ENCODE results near the gene AUTS2. TPM values are rescaled to one million over a fixed set of nuclear protein-coding genes. Genes with fewer than 3 reads are reported as not detected.

Gene AUTS2
- total RNA-seq, 1 donor from 2014 or later: 9.9 TPM

- Histone ChIP-seq H3K27me3 (ENCODE audit: control insufficient read depth, insufficient read depth, low read length) (no peaks in the 10 kb centered on the region), H3K4me3 (ENCODE audit: low read depth, low read length) (no peak overlapping the region), H3K36me3 (ENCODE audit: control insufficient read depth, insufficient read depth, low read length) (no peaks in the 10 kb centered on the region)
- DNase-seq (ENCODE audit: low read depth): no peak
- TF ChIP-seq CTCF (IDR thresholded peaks at IDR 0.05; ENCODE audit: insufficient read depth, low read length, poor library complexity, severe bottlenecking): no peak
Measured at GRCh38 chr7:70014472-70015177, 416.4 kb downstream of the AUTS2 start.

- Histone ChIP-seq H3K36me3 (ENCODE audit: control insufficient read depth, insufficient read depth, low read length) (no peaks in the 10 kb centered on the region), H3K4me3 (ENCODE audit: low read depth, low read length) (no peak overlapping the region), H3K27me3 (ENCODE audit: control insufficient read depth, insufficient read depth, low read length) (no peaks in the 10 kb centered on the region)
- TF ChIP-seq CTCF (IDR thresholded peaks at IDR 0.05; ENCODE audit: insufficient read depth, low read length, poor library complexity, severe bottlenecking): no peak
- no peak for DNase-seq (ENCODE audit: low read depth)
Measured at GRCh38 chr7:70015353-70015752, 417.1 kb downstream of the AUTS2 start.

- DNase-seq (ENCODE audit: low read depth): peak; percentile 39
- H3K27me3 ChIP-seq (ENCODE audit: control insufficient read depth, insufficient read depth, low read length): no peaks in the 10 kb centered on the region
Measured at GRCh38 chr7:70016044-70016770, 417.9 kb downstream of the AUTS2 start.

GRCh38 chr7:70017357-70017756, 419.1 kb downstream of the AUTS2 start:
- Histone ChIP-seq H3K36me3 (ENCODE audit: control insufficient read depth, insufficient read depth, low read length) (no peaks in the 10 kb centered on the region), H3K27me3 (ENCODE audit: control insufficient read depth, insufficient read depth, low read length) (no peaks in the 10 kb centered on the region), H3K4me3 (ENCODE audit: low read depth, low read length) (no peak overlapping the region)
- no peak for DNase-seq (ENCODE audit: low read depth)
- no peak for TF ChIP-seq CTCF (IDR thresholded peaks at IDR 0.05; ENCODE audit: insufficient read depth, low read length, poor library complexity, severe bottlenecking)

More at GRCh38 chr7:70016044-70016770, 417.9 kb downstream of the AUTS2 start:
- no peak for TF ChIP-seq CTCF (IDR thresholded peaks at IDR 0.05; ENCODE audit: insufficient read depth, low read length, poor library complexity, severe bottlenecking)
- Histone ChIP-seq H3K36me3 (ENCODE audit: control insufficient read depth, insufficient read depth, low read length) (no peaks in the 10 kb centered on the region), H3K4me3 (ENCODE audit: low read depth, low read length) (no peak overlapping the region)

- DNase-seq (ENCODE audit: low read depth): no peak
- Histone ChIP-seq H3K36me3 (ENCODE audit: control insufficient read depth, insufficient read depth, low read length) (no peaks in the 10 kb centered on the region), H3K4me3 (ENCODE audit: low read depth, low read length) (no peak overlapping the region), H3K27me3 (ENCODE audit: control insufficient read depth, insufficient read depth, low read length) (no peaks in the 10 kb centered on the region)
- no peak for TF ChIP-seq CTCF (IDR thresholded peaks at IDR 0.05; ENCODE audit: insufficient read depth, low read length, poor library complexity, severe bottlenecking)
Measured at GRCh38 chr7:70018700-70019099, 420.4 kb downstream of the AUTS2 start.

All from kidney epithelial cell (primary cell).